ENCODE data around the gene DNAJC3. TPM values are rescaled to one million over a fixed set of nuclear protein-coding genes. Genes with fewer than 3 reads are reported as not detected.

DNAJC3 gene
- polyA plus RNA-seq, 1 of the 3 experiments (the other 2 are of a cell fraction), result 5.8 TPM

DNA sequence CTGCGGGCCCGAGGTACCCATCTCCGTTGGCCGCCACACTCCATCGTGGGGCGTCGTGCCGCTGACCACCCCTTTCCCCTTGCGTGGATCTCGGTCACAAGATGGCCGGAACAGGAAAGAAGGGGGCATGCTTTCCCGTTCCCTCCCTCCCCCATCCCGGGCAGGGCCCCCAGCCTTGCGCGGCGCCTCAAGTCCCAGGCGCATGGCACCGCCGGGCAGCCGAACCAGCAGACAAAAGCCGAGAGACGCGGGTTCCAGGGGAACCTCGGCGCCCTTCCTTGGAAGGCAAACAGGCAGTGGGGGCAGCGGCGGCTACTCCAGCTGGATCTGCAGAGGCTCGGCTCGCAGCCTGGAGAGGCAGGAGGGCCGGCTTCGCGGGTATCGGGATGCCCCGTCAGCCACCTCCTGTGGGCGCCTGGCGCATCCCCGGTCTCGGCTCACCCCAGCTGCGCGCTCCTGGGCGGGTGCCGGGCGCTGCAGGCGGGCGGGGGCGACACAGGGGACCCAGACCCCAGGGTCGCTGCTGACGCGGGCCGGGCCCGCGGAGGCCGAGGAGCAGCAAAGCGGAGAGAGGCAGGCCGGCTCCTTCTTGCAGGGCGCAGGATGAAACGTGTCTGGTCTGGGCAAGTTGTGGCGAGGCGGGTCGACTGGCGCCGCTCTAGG, 32.9 kb upstream of the DNAJC3 start (continued):
- TF ChIP-seq, protein P1, sequence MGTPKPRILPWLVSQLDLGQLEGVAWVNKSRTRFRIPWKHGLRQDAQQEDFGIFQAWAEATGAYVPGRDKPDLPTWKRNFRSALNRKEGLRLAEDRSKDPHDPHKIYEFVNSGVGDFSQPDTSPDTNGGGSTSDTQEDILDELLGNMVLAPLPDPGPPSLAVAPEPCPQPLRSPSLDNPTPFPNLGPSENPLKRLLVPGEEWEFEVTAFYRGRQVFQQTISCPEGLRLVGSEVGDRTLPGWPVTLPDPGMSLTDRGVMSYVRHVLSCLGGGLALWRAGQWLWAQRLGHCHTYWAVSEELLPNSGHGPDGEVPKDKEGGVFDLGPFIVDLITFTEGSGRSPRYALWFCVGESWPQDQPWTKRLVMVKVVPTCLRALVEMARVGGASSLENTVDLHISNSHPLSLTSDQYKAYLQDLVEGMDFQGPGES (IDR thresholded peaks at IDR 0.05; ENCODE audit: low read depth, low read length), result no peak
- TF ChIP-seq FOXJ3 (CRISPR knock-in tag; IDR thresholded peaks at IDR 0.05), result no peak
- TF ChIP-seq, protein P2, sequence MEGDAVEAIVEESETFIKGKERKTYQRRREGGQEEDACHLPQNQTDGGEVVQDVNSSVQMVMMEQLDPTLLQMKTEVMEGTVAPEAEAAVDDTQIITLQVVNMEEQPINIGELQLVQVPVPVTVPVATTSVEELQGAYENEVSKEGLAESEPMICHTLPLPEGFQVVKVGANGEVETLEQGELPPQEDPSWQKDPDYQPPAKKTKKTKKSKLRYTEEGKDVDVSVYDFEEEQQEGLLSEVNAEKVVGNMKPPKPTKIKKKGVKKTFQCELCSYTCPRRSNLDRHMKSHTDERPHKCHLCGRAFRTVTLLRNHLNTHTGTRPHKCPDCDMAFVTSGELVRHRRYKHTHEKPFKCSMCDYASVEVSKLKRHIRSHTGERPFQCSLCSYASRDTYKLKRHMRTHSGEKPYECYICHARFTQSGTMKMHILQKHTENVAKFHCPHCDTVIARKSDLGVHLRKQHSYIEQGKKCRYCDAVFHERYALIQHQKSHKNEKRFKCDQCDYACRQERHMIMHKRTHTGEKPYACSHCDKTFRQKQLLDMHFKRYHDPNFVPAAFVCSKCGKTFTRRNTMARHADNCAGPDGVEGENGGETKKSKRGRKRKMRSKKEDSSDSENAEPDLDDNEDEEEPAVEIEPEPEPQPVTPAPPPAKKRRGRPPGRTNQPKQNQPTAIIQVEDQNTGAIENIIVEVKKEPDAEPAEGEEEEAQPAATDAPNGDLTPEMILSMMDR (IDR thresholded peaks at IDR 0.05), result no peak
- no peak for TF ChIP-seq POLR2AphosphoS5 (IDR thresholded peaks at IDR 0.05; ENCODE audit: low read depth, low read length)
- TF ChIP-seq, protein P3, sequence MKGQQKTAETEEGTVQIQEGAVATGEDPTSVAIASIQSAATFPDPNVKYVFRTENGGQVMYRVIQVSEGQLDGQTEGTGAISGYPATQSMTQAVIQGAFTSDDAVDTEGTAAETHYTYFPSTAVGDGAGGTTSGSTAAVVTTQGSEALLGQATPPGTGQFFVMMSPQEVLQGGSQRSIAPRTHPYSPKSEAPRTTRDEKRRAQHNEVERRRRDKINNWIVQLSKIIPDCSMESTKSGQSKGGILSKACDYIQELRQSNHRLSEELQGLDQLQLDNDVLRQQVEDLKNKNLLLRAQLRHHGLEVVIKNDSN (IDR thresholded peaks at IDR 0.05; ENCODE audit: borderline replicate concordance, low read depth), result 0 out of 2 replicates have a peak, but pooled peaks have one; percentile 1
- no peak for TF ChIP-seq SMC3 (IDR thresholded peaks at IDR 0.05; ENCODE audit: low read depth, low read length)
- TF ChIP-seq JUND (IDR thresholded peaks at IDR 0.05), result no peak
- TF ChIP-seq, protein P4, sequence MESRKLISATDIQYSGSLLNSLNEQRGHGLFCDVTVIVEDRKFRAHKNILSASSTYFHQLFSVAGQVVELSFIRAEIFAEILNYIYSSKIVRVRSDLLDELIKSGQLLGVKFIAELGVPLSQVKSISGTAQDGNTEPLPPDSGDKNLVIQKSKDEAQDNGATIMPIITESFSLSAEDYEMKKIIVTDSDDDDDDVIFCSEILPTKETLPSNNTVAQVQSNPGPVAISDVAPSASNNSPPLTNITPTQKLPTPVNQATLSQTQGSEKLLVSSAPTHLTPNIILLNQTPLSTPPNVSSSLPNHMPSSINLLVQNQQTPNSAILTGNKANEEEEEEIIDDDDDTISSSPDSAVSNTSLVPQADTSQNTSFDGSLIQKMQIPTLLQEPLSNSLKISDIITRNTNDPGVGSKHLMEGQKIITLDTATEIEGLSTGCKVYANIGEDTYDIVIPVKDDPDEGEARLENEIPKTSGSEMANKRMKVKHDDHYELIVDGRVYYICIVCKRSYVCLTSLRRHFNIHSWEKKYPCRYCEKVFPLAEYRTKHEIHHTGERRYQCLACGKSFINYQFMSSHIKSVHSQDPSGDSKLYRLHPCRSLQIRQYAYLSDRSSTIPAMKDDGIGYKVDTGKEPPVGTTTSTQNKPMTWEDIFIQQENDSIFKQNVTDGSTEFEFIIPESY (IDR thresholded peaks at IDR 0.05; ENCODE audit: borderline replicate concordance, low read depth), result no peak
- no peak; the same call in 1 of the 2 replicates for TF ChIP-seq MXI1 (IDR thresholded peaks at IDR 0.05; ENCODE audit: low read depth, low read length)

DNA sequence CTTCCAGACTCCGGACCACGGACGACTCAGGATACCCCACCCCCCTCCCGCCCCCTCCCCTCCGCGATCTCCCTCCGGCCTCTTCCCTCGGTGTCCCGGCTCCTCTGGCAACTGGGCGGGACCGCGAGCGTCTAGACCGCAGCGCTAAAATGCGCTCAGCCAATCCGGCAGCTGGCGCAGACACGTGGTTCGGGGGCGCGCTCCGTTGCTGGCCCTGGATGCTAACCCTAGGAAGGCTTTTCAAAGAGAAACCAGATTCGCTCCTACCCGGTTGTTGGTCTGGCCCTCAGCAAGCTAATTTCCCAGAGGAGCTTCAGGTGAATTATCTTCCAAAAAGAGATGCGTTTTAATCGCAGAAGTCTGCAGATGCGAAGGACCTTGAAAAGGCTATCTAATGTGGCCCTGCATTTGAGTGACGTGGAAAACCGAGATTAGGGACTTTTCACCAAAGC, 32.3 kb upstream of the DNAJC3 start, which contains the start of gene DZIP1:
TSS of gene DZIP1 (minus strand) at position 106 of the 452 bp plus-strand sequence. CDS start 2,677 bp downstream, outside the sequence.
- Histone ChIP-seq H3K9me2 (no peaks in the 10 kb centered on the region), H3K4me3 (ENCODE audit: low read depth in 2 of 2, low read length in 1 of 2) (peak within 1 kb of the TSS; percentile 79 to 85), H3K27me3 (ENCODE audit: insufficient read depth) (no peaks in the 10 kb centered on the region), H4K20me1 (ENCODE audit: insufficient read depth) (no peaks in the 10 kb centered on the region; the same call in 1 of the 2 replicates), H3K79me2 (ENCODE audit: insufficient read depth) (peaks cover 30% of the 10 kb centered on the region), H3K4me1 (ENCODE audit: control insufficient read depth in 1 of 2, insufficient read depth in 2 of 2, low read depth in 1 of 2, low read length in 1 of 2) (peaks cover 0 to 21% of the 10 kb centered on the region in 2 experiments; a peak in 2 of 4 replicates), H3K4me2 (peak within 1 kb of the TSS; percentile 99), H2AFZ (ENCODE audit: low read depth) (peak within 1 kb of the TSS; percentile 95), H3K27ac (ENCODE audit: low read depth in 2 of 2, low read length in 1 of 2) (peak within 1 kb of the TSS; percentile 64 to 90), H3K36me3 (replicated peaks in 1 of 2; ENCODE audit: control insufficient read depth in 1 of 2, insufficient read depth in 2 of 2, low read length in 1 of 2) (peaks cover 10 to 15% of the 10 kb centered on the region in 2 experiments), H3F3A (replicated peaks; ENCODE audit: insufficient read depth) (peaks cover 11% of the 10 kb centered on the region), H3K9me3 (no peaks in the 10 kb centered on the region), H3K9ac (peak within 1 kb of the TSS; percentile 73)
- ChIA-PET POLR2A (interaction anchor here (0.7 to 1.2 kb wide), 4 partner anchors 8 to 188 kb away, joined by 3 to 6 read pairs (median 3); partner anchors contain the start of gene DNAJC3), CTCF (interaction anchor here (1.0 to 2.1 kb wide), 6 partner anchors 9 to 240 kb away, joined by 3 to 11 read pairs (median 4); no protein-coding TSS in a partner anchor)
- 11% methylated on average over 15 of the region's 30 CpGs for WGBS (ENCODE audit: low lambda C conversion rate)
- DNase-seq, result peak; percentile 90
- TF ChIP-seq TCF12 (IDR thresholded peaks at IDR 0.05) (no peak), CHD2 (IDR thresholded peaks at IDR 0.05; ENCODE audit: low read length, partially characterized antibody) (no peak), SMC3 (IDR thresholded peaks at IDR 0.05; ENCODE audit: low read depth, low read length) (no peak), RAD21 (IDR thresholded peaks at IDR 0.05; ENCODE audit: low read length) (no peak), EP300 (IDR thresholded peaks at IDR 0.05; ENCODE audit: borderline replicate concordance in 1 of 2, low read depth in 1 of 2, low read length in 1 of 2) (peak in 1 of 2 experiments; percentile 14; a peak in 1 of 4 replicates), RFX5 (IDR thresholded peaks at IDR 0.05; ENCODE audit: low read length) (peak; percentile 88), NRF1 (IDR thresholded peaks at IDR 0.05; ENCODE audit: low read depth, low read length) (0 out of 2 replicates have a peak, but pooled peaks have one; percentile 19), TAF1 (IDR thresholded peaks at IDR 0.05; ENCODE audit: borderline replicate concordance, low read depth, low read length) (peak; percentile 92)
- TF ChIP-seq, protein P2 (IDR thresholded peaks at IDR 0.05), result no peak
- TF ChIP-seq, protein P4 (IDR thresholded peaks at IDR 0.05; ENCODE audit: borderline replicate concordance, low read depth), result no peak
- TF ChIP-seq, protein P5, sequence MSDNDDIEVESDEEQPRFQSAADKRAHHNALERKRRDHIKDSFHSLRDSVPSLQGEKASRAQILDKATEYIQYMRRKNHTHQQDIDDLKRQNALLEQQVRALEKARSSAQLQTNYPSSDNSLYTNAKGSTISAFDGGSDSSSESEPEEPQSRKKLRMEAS (IDR thresholded peaks at IDR 0.05; ENCODE audit: low read depth), result peak; percentile 93
